ENCODE results near the gene ACAD10. TPM values are rescaled to one million over a fixed set of nuclear protein-coding genes. Genes with fewer than 3 reads are reported as not detected.
"Not testable (repeated sequence)": the region's sequence is repeated elsewhere in the genome, so short reads cannot be mapped to it uniquely, and the experiment has no call there.

ACAD10 gene
- total and polyA plus RNA-seq, 3 experiments from 2014 or later = 13.0 to 21.6 (median 20.7) TPM

GRCh38 chr12:111691262-111691661, 5.4 kb downstream of the ACAD10 start:
- Histone ChIP-seq H3K4me1 (ENCODE audit: insufficient read depth, low read length) (peaks cover 12% of the 10 kb centered on the region), H3K4me3 (ENCODE audit: low read length) (no peak overlapping the region), H3K27me3 (ENCODE audit: insufficient read depth, low read length, poor library complexity, severe bottlenecking) (no peaks in the 10 kb centered on the region), H3K27ac (ENCODE audit: low read depth, low read length) (no peak overlapping the region), H3K36me3 (ENCODE audit: insufficient read depth, low read length) (peaks cover 12% of the 10 kb centered on the region), H3K9me3 (ENCODE audit: low read length) (no peaks in the 10 kb centered on the region)
- H3K27ac Mint-ChIP-seq = peak overlapping the region in 1 of 8 donors; percentile 17
- H3K4me3 Mint-ChIP-seq = no peak overlapping the region
- ChIA-PET CTCF (no interaction called here), POLR2A (no interaction called here)
- peaks cover 16 to 17% (median 17%) of the 10 kb centered on the region in 3 donors for H3K4me1 Mint-ChIP-seq
- H3K27me3 Mint-ChIP-seq = no peaks in the 10 kb centered on the region
- DNase-seq = no peak
- H3K9me3 Mint-ChIP-seq = no peaks in the 10 kb centered on the region
- peaks cover 3 to 48% (median 18%) of the 10 kb centered on the region in 3 donors for H3K36me3 Mint-ChIP-seq

DNA sequence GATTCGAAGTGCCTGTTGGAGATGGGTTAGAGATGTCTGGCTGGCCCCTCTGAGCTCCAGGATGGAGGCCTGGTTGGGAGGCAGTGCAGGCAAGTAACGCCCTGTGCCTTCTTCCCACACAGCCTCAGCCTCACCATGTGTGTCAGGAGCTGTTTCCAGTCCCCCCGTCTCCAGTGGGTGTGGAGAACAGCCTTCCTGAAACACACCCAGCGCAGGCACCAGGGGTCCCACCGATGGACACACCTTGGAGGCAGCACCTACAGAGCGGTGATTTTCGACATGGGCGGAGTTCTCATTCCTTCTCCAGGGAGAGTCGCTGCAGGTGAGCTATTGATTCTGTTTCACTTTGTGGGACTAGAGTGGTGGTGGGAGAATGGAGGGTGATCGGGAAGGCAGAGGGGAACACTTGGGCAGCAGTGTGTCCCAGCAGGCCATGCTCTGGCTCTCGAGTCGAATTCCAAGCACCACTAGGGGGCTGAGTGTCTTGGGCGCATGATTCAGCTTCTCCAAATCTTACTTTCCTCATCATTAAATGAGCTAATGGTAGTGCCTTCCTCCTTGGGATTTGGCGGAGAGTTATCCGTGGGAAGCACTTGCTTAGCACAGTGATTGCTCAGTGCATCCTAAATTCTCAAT, 6.8 kb downstream of the ACAD10 start:
- ChIA-PET POLR2A (no interaction called here), CTCF (interaction anchor here (1.1 to 1.4 kb wide), 2 partner anchors 15 to 17 kb away, joined by 3 read pairs; no protein-coding TSS in a partner anchor)
- Mint-ChIP-seq H3K9me3 (no peaks in the 10 kb centered on the region), H3K36me3 (peaks cover 3 to 53% (median 21%) of the 10 kb centered on the region in 3 donors), H3K4me3 (no peak overlapping the region), H3K27me3 (no peaks in the 10 kb centered on the region), H3K4me1 (peaks cover 4 to 7% (median 4%) of the 10 kb centered on the region in 3 donors), H3K27ac (peak overlapping the region in 1 of 8 donors; percentile 46)
- Histone ChIP-seq H3K36me3 (ENCODE audit: insufficient read depth, low read length) (peaks cover 12% of the 10 kb centered on the region), H3K27me3 (ENCODE audit: insufficient read depth, low read length, poor library complexity, severe bottlenecking) (no peaks in the 10 kb centered on the region), H3K4me1 (ENCODE audit: insufficient read depth, low read length) (no peaks in the 10 kb centered on the region), H3K27ac (ENCODE audit: low read depth, low read length) (no peak overlapping the region), H3K9me3 (ENCODE audit: low read length) (no peaks in the 10 kb centered on the region), H3K4me3 (ENCODE audit: low read length) (no peak overlapping the region)
- DNase-seq = no peak

DNA sequence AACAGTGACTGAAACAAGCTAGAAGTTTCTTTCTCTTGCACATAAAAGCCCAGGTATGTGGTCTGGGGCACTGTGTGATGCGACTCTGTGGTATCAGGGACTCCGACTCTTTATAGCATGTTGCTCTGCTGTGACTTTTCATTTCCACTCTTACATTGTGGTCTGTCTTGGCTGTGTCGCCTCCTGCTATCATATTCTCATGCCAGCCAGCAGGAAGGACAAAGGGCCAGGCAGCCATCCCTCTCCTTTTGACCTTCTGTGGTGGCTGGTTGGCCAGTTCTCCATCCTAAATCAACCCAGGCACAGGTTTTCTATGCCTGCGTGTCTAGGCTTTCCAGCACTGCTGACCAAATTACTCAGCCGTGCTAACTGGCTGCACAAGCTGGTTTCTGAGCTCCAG, 8.0 kb downstream of the ACAD10 start:
- H3K4me3 Mint-ChIP-seq = no peak overlapping the region

DNA sequence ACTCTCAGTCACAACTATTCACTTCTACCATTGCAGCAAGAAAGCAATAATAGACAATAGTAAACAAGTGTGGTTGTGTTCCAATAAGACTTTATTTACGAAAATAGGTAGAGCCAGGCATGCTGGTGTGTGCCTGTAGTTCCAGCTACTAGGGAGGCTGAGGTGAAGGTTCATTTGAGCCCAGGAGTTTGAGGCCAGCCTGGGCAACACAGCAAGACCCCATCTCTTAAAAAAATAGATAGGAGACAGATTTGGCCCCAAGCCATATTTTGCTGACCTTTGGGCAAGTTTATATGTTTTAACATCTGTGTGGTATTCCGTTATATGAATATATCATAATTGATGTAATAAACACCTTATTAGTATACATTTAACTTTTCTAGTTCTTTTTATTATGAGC, 14.1 kb downstream of the ACAD10 start:
- DNase-seq = no peak
- no peak overlapping the region for H3K4me3 ChIP-seq (ENCODE audit: low read length)
- POLR2A ChIA-PET = no interaction called here
- Mint-ChIP-seq H3K27me3 (no peaks in the 10 kb centered on the region), H3K9me3 (no peaks in the 10 kb centered on the region), H3K4me3 (no peak overlapping the region), H3K36me3 (peaks cover 0 to 65% (median 20%) of the 10 kb centered on the region in 3 donors), H3K4me1 (peaks cover 0 to 2% (median 0%) of the 10 kb centered on the region in 3 donors), H3K27ac (peak overlapping the region in 1 of 8 donors; percentile 32)
- H3K4me1 ChIP-seq (ENCODE audit: insufficient read depth, low read length) = no peaks in the 10 kb centered on the region
- H3K36me3 ChIP-seq (ENCODE audit: insufficient read depth, low read length) = peaks cover 20% of the 10 kb centered on the region
- no peak overlapping the region for H3K27ac ChIP-seq (ENCODE audit: low read depth, low read length)
- H3K9me3 ChIP-seq (ENCODE audit: low read length) = no peaks in the 10 kb centered on the region
- no peaks in the 10 kb centered on the region for H3K27me3 ChIP-seq (ENCODE audit: insufficient read depth, low read length, poor library complexity, severe bottlenecking)
- CTCF ChIA-PET = no interaction called here

More for the DNA sequence above, 8.0 kb downstream of the ACAD10 start:
- POLR2A ChIA-PET = no interaction called here
- Mint-ChIP-seq H3K36me3 (peaks cover 3 to 61% (median 21%) of the 10 kb centered on the region in 3 donors), H3K9me3 (no peaks in the 10 kb centered on the region), H3K4me1 (peaks cover 4 to 5% (median 4%) of the 10 kb centered on the region in 3 donors), H3K27me3 (no peaks in the 10 kb centered on the region), H3K27ac (no peak overlapping the region)
- no peak for DNase-seq
- CTCF ChIA-PET = interaction anchor here (1.4 kb wide), 1 partner anchor 14 kb away, joined by 3 read pairs; no protein-coding TSS in a partner anchor
- Histone ChIP-seq H3K27me3 (ENCODE audit: insufficient read depth, low read length, poor library complexity, severe bottlenecking) (no peaks in the 10 kb centered on the region), H3K4me1 (ENCODE audit: insufficient read depth, low read length) (no peaks in the 10 kb centered on the region), H3K4me3 (ENCODE audit: low read length) (no peak overlapping the region), H3K9me3 (ENCODE audit: low read length) (no peaks in the 10 kb centered on the region), H3K36me3 (ENCODE audit: insufficient read depth, low read length) (peaks cover 15% of the 10 kb centered on the region), H3K27ac (ENCODE audit: low read depth, low read length) (no peak overlapping the region)

- Histone ChIP-seq H3K4me1 (ENCODE audit: insufficient read depth, low read length) (no peaks in the 10 kb centered on the region), H3K27me3 (ENCODE audit: insufficient read depth, low read length, poor library complexity, severe bottlenecking) (no peaks in the 10 kb centered on the region), H3K9me3 (ENCODE audit: low read length) (no peaks in the 10 kb centered on the region), H3K27ac (ENCODE audit: low read depth, low read length) (no peak overlapping the region), H3K4me3 (ENCODE audit: low read length) (no peak overlapping the region), H3K36me3 (ENCODE audit: insufficient read depth, low read length) (peaks cover 36% of the 10 kb centered on the region)
- no peaks in the 10 kb centered on the region for H3K9me3 Mint-ChIP-seq
- DNase-seq = no peak
- no peak overlapping the region for H3K27ac Mint-ChIP-seq
- ChIA-PET POLR2A (no interaction called here), CTCF (no interaction called here)
- peaks cover 6 to 72% (median 20%) of the 10 kb centered on the region in 3 donors for H3K36me3 Mint-ChIP-seq
- no peaks in the 10 kb centered on the region for H3K4me1 Mint-ChIP-seq
- H3K4me3 Mint-ChIP-seq = no peak overlapping the region
- H3K27me3 Mint-ChIP-seq = no peaks in the 10 kb centered on the region
Observed at GRCh38 chr12:111705672-111706071, 19.8 kb downstream of the ACAD10 start.

DNA sequence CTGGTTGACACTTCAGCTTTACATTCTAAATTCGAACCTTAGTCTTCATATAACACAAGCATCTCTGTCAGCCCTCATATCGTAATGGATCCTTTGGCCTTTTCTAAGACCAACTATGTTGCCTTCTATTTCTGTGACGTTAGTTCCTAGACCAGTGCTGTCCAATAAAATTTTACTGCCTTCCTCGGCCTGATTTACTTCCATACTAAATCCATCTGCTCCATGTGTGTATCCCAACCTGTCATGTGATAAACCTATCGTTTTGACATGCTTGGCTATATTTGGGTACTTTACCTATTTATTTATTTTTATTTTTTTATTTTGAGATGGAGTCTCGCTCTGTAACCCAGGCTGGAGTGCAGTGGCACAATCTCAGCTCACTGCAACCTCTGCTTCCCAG, 20.3 kb downstream of the ACAD10 start:
- Histone ChIP-seq H3K27me3 (ENCODE audit: insufficient read depth, low read length, poor library complexity, severe bottlenecking) (no peaks in the 10 kb centered on the region), H3K27ac (ENCODE audit: low read depth, low read length) (no peak overlapping the region), H3K9me3 (ENCODE audit: low read length) (no peaks in the 10 kb centered on the region), H3K36me3 (ENCODE audit: insufficient read depth, low read length) (peaks cover 38% of the 10 kb centered on the region), H3K4me3 (ENCODE audit: low read length) (no peak overlapping the region), H3K4me1 (ENCODE audit: insufficient read depth, low read length) (no peaks in the 10 kb centered on the region)
- ChIA-PET CTCF (no interaction called here), POLR2A (no interaction called here)
- peaks cover 6 to 73% (median 21%) of the 10 kb centered on the region in 3 donors for H3K36me3 Mint-ChIP-seq
- no peak overlapping the region for H3K27ac Mint-ChIP-seq
- H3K27me3 Mint-ChIP-seq = no peaks in the 10 kb centered on the region
- no peak for DNase-seq
- no peaks in the 10 kb centered on the region for H3K9me3 Mint-ChIP-seq
- no peak overlapping the region for H3K4me3 Mint-ChIP-seq
- no peaks in the 10 kb centered on the region for H3K4me1 Mint-ChIP-seq

- H3K4me1 ChIP-seq (ENCODE audit: insufficient read depth, low read length) = no peaks in the 10 kb centered on the region
- POLR2A ChIA-PET = no interaction called here
- Mint-ChIP-seq H3K36me3 (peaks cover 0 to 62% (median 13%) of the 10 kb centered on the region in 3 donors), H3K9me3 (no peaks in the 10 kb centered on the region), H3K27ac (peak overlapping the region in 1 of 8 donors; percentile 23), H3K27me3 (no peaks in the 10 kb centered on the region), H3K4me3 (no peak overlapping the region), H3K4me1 (no peaks in the 10 kb centered on the region)
- CTCF ChIA-PET = no interaction called here
- no peak overlapping the region for H3K4me3 ChIP-seq (ENCODE audit: low read length)
- H3K27me3 ChIP-seq (ENCODE audit: insufficient read depth, low read length, poor library complexity, severe bottlenecking) = no peaks in the 10 kb centered on the region
- H3K27ac ChIP-seq (ENCODE audit: low read depth, low read length) = no peak overlapping the region
- peaks cover 30% of the 10 kb centered on the region for H3K36me3 ChIP-seq (ENCODE audit: insufficient read depth, low read length)
- no peaks in the 10 kb centered on the region for H3K9me3 ChIP-seq (ENCODE audit: low read length)
- DNase-seq = no peak
Observed at GRCh38 chr12:111715279-111715678, 29.4 kb downstream of the ACAD10 start.

DNA sequence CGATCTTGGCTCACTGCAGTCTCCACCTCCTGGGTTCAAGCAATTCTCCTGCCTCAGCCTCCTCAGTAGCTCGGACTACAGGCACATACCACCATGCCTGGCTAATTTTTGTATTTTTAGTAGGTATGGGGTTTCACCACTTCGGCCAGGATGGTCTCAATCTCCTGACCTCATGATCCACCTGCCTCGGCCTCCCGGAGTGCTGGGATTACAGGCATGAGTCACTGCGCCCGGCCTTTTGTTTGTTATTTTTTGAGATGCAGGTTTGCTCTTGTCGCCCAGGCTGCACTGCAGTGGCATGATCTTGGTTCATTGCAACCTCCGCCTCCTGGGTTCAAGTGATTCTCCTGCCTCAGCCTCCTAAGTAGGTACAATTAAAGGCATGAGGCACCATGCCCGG, 33.5 kb downstream of the ACAD10 start:
- H3K27ac ChIP-seq (ENCODE audit: low read depth, low read length); H3K9me3 Mint-ChIP-seq; H3K27me3 Mint-ChIP-seq; H3K27ac Mint-ChIP-seq; H3K4me1 Mint-ChIP-seq; H3K27me3 ChIP-seq (ENCODE audit: insufficient read depth, low read length, poor library complexity, severe bottlenecking); DNase-seq; POLR2A ChIA-PET; H3K4me3 ChIP-seq (ENCODE audit: low read length); CTCF ChIA-PET; H3K4me3 Mint-ChIP-seq; H3K4me1 ChIP-seq (ENCODE audit: insufficient read depth, low read length); H3K9me3 ChIP-seq (ENCODE audit: low read length): not testable (repeated sequence)
- H3K36me3 ChIP-seq (ENCODE audit: insufficient read depth, low read length) = peaks cover 17% of the 10 kb centered on the region
- H3K36me3 Mint-ChIP-seq = peaks cover 0 to 54% (median 15%) of the 10 kb centered on the region in 3 donors

All from CD8-positive, alpha-beta memory T cell (primary cell).